Measurements from ENCODE around the gene GRPEL1. TPM values are rescaled to one million over a fixed set of nuclear protein-coding genes. Genes with fewer than 3 reads are reported as not detected.
"Not testable (repeated sequence)": the region's sequence is repeated elsewhere in the genome, so short reads cannot be mapped to it uniquely, and the experiment has no call there.

GRPEL1 gene
- total RNA-seq, 1 donor: 21.0 TPM

- Histone ChIP-seq H3K4me1 (ENCODE audit: insufficient read depth, low read length) (no peaks in the 10 kb centered on the region), H4K20me1 (ENCODE audit: insufficient read depth, low read length) (no peaks in the 10 kb centered on the region), H3K27me3 (ENCODE audit: insufficient read depth, low read length) (peaks cover 24% of the 10 kb centered on the region), H3K27ac (ENCODE audit: low read depth, low read length) (no peak overlapping the region), H3K4me2 (ENCODE audit: insufficient read depth, low read length) (peak overlapping the region; percentile 34), H3K36me3 (ENCODE audit: insufficient read depth, low read length) (no peaks in the 10 kb centered on the region), H3K79me2 (ENCODE audit: insufficient read depth, low read length) (no peaks in the 10 kb centered on the region), H3K4me3 (ENCODE audit: insufficient read depth, low read length) (peak overlapping the region; percentile 23), H2AFZ (ENCODE audit: low read length) (no peak overlapping the region), H3K9me3 (ENCODE audit: low read depth, low read length) (peaks cover 2% of the 10 kb centered on the region)
- DNase-seq (ENCODE audit: insufficient read length, low spot score, missing footprints): no peak
- TF ChIP-seq, protein P1, sequence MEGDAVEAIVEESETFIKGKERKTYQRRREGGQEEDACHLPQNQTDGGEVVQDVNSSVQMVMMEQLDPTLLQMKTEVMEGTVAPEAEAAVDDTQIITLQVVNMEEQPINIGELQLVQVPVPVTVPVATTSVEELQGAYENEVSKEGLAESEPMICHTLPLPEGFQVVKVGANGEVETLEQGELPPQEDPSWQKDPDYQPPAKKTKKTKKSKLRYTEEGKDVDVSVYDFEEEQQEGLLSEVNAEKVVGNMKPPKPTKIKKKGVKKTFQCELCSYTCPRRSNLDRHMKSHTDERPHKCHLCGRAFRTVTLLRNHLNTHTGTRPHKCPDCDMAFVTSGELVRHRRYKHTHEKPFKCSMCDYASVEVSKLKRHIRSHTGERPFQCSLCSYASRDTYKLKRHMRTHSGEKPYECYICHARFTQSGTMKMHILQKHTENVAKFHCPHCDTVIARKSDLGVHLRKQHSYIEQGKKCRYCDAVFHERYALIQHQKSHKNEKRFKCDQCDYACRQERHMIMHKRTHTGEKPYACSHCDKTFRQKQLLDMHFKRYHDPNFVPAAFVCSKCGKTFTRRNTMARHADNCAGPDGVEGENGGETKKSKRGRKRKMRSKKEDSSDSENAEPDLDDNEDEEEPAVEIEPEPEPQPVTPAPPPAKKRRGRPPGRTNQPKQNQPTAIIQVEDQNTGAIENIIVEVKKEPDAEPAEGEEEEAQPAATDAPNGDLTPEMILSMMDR (IDR thresholded peaks at IDR 0.05; ENCODE audit: extremely low read depth, low read depth, low read length): no peak
Measured at GRCh38 chr4:7083597-7084563, 16.0 kb upstream of the GRPEL1 start.

DNA sequence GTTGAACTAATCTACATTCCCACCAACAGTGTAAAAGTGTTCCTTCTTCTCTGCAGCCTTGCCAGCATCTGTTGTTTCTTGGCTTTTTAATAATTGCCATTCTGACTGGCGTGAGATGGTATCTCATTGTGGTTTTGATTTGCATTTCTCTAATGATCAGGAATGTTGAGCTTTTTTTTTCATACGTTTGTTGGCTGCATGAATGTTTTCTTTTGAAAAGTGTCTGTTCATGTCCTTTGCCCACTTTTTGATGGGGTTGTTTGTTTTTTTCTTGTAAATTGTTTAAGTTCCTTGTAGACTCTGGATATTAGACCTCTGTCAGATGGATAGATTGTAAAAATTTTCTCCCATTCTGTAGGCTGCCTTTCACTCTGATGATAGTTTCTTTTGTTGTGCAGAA lies 12.0 kb upstream of the GRPEL1 start:
- H2AFZ ChIP-seq (ENCODE audit: low read length); H3K4me2 ChIP-seq (ENCODE audit: insufficient read depth, low read length); H3K79me2 ChIP-seq (ENCODE audit: insufficient read depth, low read length); H3K27ac ChIP-seq (ENCODE audit: low read depth, low read length); H3K27me3 ChIP-seq (ENCODE audit: insufficient read depth, low read length); H3K4me3 ChIP-seq (ENCODE audit: insufficient read depth, low read length); H3K9me3 ChIP-seq (ENCODE audit: low read depth, low read length); H4K20me1 ChIP-seq (ENCODE audit: insufficient read depth, low read length); H3K4me1 ChIP-seq (ENCODE audit: insufficient read depth, low read length); H3K36me3 ChIP-seq (ENCODE audit: insufficient read depth, low read length); DNase-seq (ENCODE audit: insufficient read length, low spot score, missing footprints): not testable (repeated sequence)

- H3K27ac ChIP-seq (ENCODE audit: low read depth, low read length); H2AFZ ChIP-seq (ENCODE audit: low read length); H3K27me3 ChIP-seq (ENCODE audit: insufficient read depth, low read length); H3K4me2 ChIP-seq (ENCODE audit: insufficient read depth, low read length); H4K20me1 ChIP-seq (ENCODE audit: insufficient read depth, low read length); H3K36me3 ChIP-seq (ENCODE audit: insufficient read depth, low read length); H3K4me1 ChIP-seq (ENCODE audit: insufficient read depth, low read length); DNase-seq (ENCODE audit: insufficient read length, low spot score, missing footprints); H3K4me3 ChIP-seq (ENCODE audit: insufficient read depth, low read length); H3K9me3 ChIP-seq (ENCODE audit: low read depth, low read length); H3K79me2 ChIP-seq (ENCODE audit: insufficient read depth, low read length): not testable (repeated sequence)
Measured at GRCh38 chr4:7079483-7079882, 11.6 kb upstream of the GRPEL1 start.

GRCh38 chr4:7078025-7078424 lies 10.2 kb upstream of the GRPEL1 start:
- Histone ChIP-seq H3K27ac (ENCODE audit: low read depth, low read length) (no peak overlapping the region), H3K79me2 (ENCODE audit: insufficient read depth, low read length) (no peaks in the 10 kb centered on the region), H3K4me2 (ENCODE audit: insufficient read depth, low read length) (no peak overlapping the region), H3K4me3 (ENCODE audit: insufficient read depth, low read length) (no peak overlapping the region), H3K4me1 (ENCODE audit: insufficient read depth, low read length) (no peaks in the 10 kb centered on the region), H3K27me3 (ENCODE audit: insufficient read depth, low read length) (peaks cover 4% of the 10 kb centered on the region), H3K9me3 (ENCODE audit: low read depth, low read length) (peaks cover 2% of the 10 kb centered on the region), H4K20me1 (ENCODE audit: insufficient read depth, low read length) (no peaks in the 10 kb centered on the region), H3K36me3 (ENCODE audit: insufficient read depth, low read length) (no peaks in the 10 kb centered on the region), H2AFZ (ENCODE audit: low read length) (no peak overlapping the region)
- TF ChIP-seq, protein P1 (IDR thresholded peaks at IDR 0.05; ENCODE audit: extremely low read depth, low read depth, low read length): no peak
- DNase-seq (ENCODE audit: insufficient read length, low spot score, missing footprints): no peak

GRCh38 chr4:7077371-7077770 lies 9.5 kb upstream of the GRPEL1 start:
- Histone ChIP-seq H3K4me1 (ENCODE audit: insufficient read depth, low read length) (no peaks in the 10 kb centered on the region), H3K4me3 (ENCODE audit: insufficient read depth, low read length) (no peak overlapping the region), H2AFZ (ENCODE audit: low read length) (no peak overlapping the region), H3K9me3 (ENCODE audit: low read depth, low read length) (peaks cover 2% of the 10 kb centered on the region), H3K36me3 (ENCODE audit: insufficient read depth, low read length) (no peaks in the 10 kb centered on the region), H3K4me2 (ENCODE audit: insufficient read depth, low read length) (no peak overlapping the region), H3K79me2 (ENCODE audit: insufficient read depth, low read length) (no peaks in the 10 kb centered on the region), H3K27me3 (ENCODE audit: insufficient read depth, low read length) (peaks cover 4% of the 10 kb centered on the region), H4K20me1 (ENCODE audit: insufficient read depth, low read length) (no peaks in the 10 kb centered on the region), H3K27ac (ENCODE audit: low read depth, low read length) (no peak overlapping the region)
- DNase-seq (ENCODE audit: insufficient read length, low spot score, missing footprints): no peak
- TF ChIP-seq, protein P1 (IDR thresholded peaks at IDR 0.05; ENCODE audit: extremely low read depth, low read depth, low read length): no peak
